Measurements from ENCODE around the gene TOGARAM2. TPM values are rescaled to one million over a fixed set of nuclear protein-coding genes. Genes with fewer than 3 reads are reported as not detected.

Gene TOGARAM2
- total and polyA plus RNA-seq, 10 of the 15 experiments (the other 5 are each of a cell fraction or from before 2014, with no cell fraction given) = 0.01 to 0.06 (median 0.03) TPM; not detected in 7

DNA sequence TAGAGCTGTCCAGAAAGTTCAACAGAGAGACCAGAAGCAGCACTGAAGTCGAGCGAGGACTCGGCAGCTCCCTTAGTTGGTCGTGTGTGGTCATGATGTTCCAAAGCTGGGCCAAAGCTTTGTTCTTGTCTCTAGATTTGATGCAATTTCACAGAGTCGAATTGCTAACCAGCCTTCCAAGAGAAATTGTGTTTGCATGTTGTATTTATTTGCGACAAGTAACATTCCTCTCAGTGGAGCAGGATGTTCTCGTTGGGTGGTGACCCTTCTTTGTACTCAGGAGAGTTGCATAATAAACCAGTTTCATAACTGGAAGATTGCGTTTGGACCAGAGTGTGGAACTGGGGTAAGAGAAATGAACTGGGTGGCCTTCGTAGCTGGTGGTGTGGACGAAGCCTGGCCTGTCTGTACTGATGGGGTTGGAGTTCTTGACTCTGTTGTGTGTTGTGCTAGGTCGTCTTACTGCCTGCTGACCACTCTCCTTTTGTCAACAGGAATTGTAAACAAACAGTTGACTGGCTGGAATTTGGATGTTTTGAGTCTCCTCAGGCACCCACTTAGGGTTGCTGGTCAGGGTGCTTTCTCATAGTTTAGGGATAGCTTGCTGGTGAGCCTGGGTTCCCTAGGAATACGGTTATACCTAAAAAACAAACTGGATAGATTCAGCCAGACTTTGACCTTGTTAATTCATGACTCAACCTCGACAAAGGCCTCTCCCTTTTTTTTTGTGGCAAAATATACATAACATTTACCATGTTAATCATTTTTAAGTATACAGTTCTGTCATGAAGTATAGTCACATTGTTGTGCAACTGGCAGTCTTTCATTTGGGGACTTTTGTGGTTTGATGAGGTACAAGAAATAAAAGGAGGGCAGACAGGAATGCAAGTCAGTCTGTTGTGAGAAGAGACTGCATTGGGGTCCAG is 28.9 kb upstream of the TOGARAM2 start:
- ATAC-seq (no peak), FAIRE-seq (no peak), DNase-seq (ENCODE audit: low read depth, low spot score) (no peak)
- RAD21 ChIA-PET (ENCODE audit: unreplicated experiment) = no interaction called here
- no peak overlapping the region for H3K4me3 ChIP-seq
- SMC1A ChIA-PET (ENCODE audit: uncharacterized antibody, unreplicated experiment) = interaction anchor here (1.1 kb wide), 1 partner anchor 132 kb away, joined by 4 read pairs; no protein-coding TSS in a partner anchor
- no peaks in the 10 kb centered on the region for H3K4me1 ChIP-seq (ENCODE audit: control insufficient read depth, insufficient read depth, low read length)
- POLR2A ChIA-PET = no interaction called here
- WGBS (ENCODE audit: insufficient coverage, insufficient replicate concordance, low lambda C conversion rate, missing lambda C conversion rate) = 78% methylated on average over 13 of the region's 13 CpGs
- intact Hi-C loops (cut with micrococcal nuclease; ENCODE audit: unreplicated experiment) = loop anchor here (5.0 kb wide), 1 partner anchor 130 kb away; no protein-coding TSS in a partner anchor
- H3K4me2 ChIP-seq (ENCODE audit: control insufficient read depth, insufficient read depth) = no peak overlapping the region
- no peak overlapping the region for H3K27ac ChIP-seq (ENCODE audit: control insufficient read depth, insufficient read depth)
- H3K36me3 ChIP-seq (ENCODE audit: control insufficient read depth in 2 of 2, insufficient read depth in 2 of 2, low read length in 1 of 2) = peaks cover 2 to 5% of the 10 kb centered on the region in 2 experiments
- H4K20me1 ChIP-seq (ENCODE audit: control insufficient read depth, insufficient read depth) = no peaks in the 10 kb centered on the region
- TF ChIP-seq CREB1 (IDR thresholded peaks at IDR 0.05; ENCODE audit: low read depth) (no peak), NFXL1 (IDR thresholded peaks at IDR 0.05; ENCODE audit: borderline replicate concordance) (no peak), SIN3A (IDR thresholded peaks at IDR 0.05; ENCODE audit: low read depth, low read length) (no peak), POU2F2 (IDR thresholded peaks at IDR 0.05; ENCODE audit: borderline replicate concordance, low read depth, low read length) (no peak), ATF7 (IDR thresholded peaks at IDR 0.05; ENCODE audit: low read depth) (no peak), ZSCAN29 (IDR thresholded peaks at IDR 0.05) (no peak)
- TF ChIP-seq, protein P1, sequence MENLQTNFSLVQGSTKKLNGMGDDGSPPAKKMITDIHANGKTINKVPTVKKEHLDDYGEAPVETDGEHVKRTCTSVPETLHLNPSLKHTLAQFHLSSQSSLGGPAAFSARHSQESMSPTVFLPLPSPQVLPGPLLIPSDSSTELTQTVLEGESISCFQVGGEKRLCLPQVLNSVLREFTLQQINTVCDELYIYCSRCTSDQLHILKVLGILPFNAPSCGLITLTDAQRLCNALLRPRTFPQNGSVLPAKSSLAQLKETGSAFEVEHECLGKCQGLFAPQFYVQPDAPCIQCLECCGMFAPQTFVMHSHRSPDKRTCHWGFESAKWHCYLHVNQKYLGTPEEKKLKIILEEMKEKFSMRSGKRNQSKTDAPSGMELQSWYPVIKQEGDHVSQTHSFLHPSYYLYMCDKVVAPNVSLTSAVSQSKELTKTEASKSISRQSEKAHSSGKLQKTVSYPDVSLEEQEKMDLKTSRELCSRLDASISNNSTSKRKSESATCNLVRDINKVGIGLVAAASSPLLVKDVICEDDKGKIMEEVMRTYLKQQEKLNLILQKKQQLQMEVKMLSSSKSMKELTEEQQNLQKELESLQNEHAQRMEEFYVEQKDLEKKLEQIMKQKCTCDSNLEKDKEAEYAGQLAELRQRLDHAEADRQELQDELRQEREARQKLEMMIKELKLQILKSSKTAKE (IDR thresholded peaks at IDR 0.05; ENCODE audit: low read depth, poor library complexity, severe bottlenecking) = no peak
- no peak overlapping the region for H2AFZ ChIP-seq (ENCODE audit: control insufficient read depth, low read depth, low read length)
- no peaks in the 10 kb centered on the region for H3K27me3 ChIP-seq (replicated peaks in 1 of 2; ENCODE audit: control insufficient read depth in 2 of 2, insufficient read depth in 2 of 2, low read length in 1 of 2)
- H3K9ac ChIP-seq (ENCODE audit: control insufficient read depth, insufficient read depth, low read length) = no peak overlapping the region
- H3K9me3 ChIP-seq (replicated peaks; ENCODE audit: control insufficient read depth, insufficient read depth, low read length) = peaks cover 2% of the 10 kb centered on the region; the same call in 2 of the 3 replicates
- in situ Hi-C loops (cut with MboI) = loop anchor here (10.0 kb wide), 2 partner anchors 893 to 1123 kb away; no protein-coding TSS in a partner anchor
- CTCF ChIA-PET = interaction anchor here (0.5 kb wide), 1 partner anchor 21 kb away, joined by 3 read pairs; no protein-coding TSS in a partner anchor
- no TSS peak for BruUV-seq (replicated peaks)
- no peaks in the 10 kb centered on the region for H3K79me2 ChIP-seq (ENCODE audit: control insufficient read depth, insufficient read depth, low read length)
